ENCODE results near the gene TNS2. TPM values are rescaled to one million over a fixed set of nuclear protein-coding genes. Genes with fewer than 3 reads are reported as not detected.
A peak's percentile ranks its signal among the peaks of the same experiment; 100 is the strongest.

TNS2 gene
- total and polyA plus RNA-seq, 9 donors = 49.3 to 119 (median 99.0) TPM

DNA sequence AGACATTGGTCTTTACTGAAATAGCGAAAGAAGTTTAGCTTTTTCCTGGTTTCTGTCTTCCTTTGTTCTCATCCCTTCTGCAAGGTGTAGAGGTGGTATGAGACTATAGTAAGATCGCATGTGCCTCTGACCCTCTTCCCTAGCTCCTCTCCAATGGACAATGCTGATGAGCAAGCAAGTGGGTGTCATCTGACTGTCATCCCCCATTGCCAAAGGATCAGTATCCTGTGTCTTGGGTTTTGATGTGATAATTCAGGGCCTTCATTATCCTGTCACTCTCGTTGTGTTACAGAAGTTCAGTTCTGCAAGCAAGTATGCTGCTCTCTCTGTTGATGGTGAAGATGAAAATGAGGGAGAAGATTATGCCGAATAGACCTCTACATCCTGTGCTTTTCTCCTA lies 10.0 kb upstream of the TNS2 start:
- Histone ChIP-seq H3K9me3 (replicated peaks; ENCODE audit: control insufficient read depth, low read depth, low read length) (no peaks in the 10 kb centered on the region), H3K4me1 (ENCODE audit: control insufficient read depth, insufficient read depth, low read length) (peaks cover 24% of the 10 kb centered on the region), H3K4me3 (ENCODE audit: low read length) (no peak overlapping the region), H3K27ac (ENCODE audit: low read length) (no peak overlapping the region), H3K27me3 (ENCODE audit: control insufficient read depth, insufficient read depth, low read length) (no peaks in the 10 kb centered on the region), H3K36me3 (ENCODE audit: control insufficient read depth, insufficient read depth, low read length) (peaks cover 64% of the 10 kb centered on the region)
- DNase-seq = no peak
- WGBS (ENCODE audit: insufficient coverage) = 100% methylated on average over 1 of the region's 4 CpGs

DNA sequence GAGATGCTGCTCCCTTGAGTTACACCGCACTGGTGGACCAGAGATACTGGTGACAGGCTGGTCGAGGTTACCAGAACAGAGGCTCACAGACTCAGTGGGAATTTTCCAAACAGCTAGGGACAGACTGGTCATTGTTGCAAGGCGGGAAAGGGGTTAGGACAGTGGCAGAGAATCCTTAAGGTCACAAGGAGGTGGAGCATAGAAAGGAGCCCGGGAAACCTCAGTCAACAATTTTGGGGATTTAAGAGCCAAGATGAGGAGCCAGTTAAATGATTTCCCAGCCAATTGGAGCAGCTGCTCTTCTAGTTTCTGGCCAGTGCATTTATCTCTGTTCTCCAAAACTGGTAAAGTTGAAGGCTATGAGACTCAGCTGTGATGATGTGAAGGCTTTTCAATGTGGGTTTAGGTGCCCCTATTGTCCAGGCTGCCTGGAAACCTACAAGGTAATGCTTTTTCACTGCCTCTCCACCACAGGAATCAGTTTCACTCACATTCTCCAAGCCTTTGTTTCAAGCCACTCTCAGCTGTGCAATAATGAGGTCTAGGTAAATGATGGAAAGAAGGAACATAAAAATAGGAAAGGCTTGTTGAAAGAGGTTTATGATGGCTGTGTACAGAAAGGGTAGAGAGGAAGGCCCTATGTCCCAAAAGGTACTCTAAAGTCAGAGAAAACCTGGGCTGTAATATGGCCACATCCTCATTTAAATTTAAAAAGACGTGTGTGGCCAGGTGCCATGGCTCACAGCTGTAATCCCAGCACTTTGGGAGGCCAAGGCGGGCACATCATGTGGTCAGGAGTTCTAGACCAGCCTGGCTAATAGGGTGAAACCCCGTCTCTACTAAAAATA lies 7.0 kb upstream of the TNS2 start:
- Histone ChIP-seq H3K9me3 (replicated peaks; ENCODE audit: control insufficient read depth, low read depth, low read length) (no peaks in the 10 kb centered on the region), H3K4me1 (ENCODE audit: control insufficient read depth, insufficient read depth, low read length) (peaks cover 45% of the 10 kb centered on the region), H3K27me3 (ENCODE audit: control insufficient read depth, insufficient read depth, low read length) (no peaks in the 10 kb centered on the region), H3K27ac (ENCODE audit: low read length) (peak overlapping the region; percentile 98), H3K4me3 (ENCODE audit: low read length) (no peak overlapping the region), H3K36me3 (ENCODE audit: control insufficient read depth, insufficient read depth, low read length) (peaks cover 36% of the 10 kb centered on the region)
- 41% methylated on average over 4 of the region's 7 CpGs for WGBS (ENCODE audit: insufficient coverage)
- peak; percentile 41 for DNase-seq

DNA sequence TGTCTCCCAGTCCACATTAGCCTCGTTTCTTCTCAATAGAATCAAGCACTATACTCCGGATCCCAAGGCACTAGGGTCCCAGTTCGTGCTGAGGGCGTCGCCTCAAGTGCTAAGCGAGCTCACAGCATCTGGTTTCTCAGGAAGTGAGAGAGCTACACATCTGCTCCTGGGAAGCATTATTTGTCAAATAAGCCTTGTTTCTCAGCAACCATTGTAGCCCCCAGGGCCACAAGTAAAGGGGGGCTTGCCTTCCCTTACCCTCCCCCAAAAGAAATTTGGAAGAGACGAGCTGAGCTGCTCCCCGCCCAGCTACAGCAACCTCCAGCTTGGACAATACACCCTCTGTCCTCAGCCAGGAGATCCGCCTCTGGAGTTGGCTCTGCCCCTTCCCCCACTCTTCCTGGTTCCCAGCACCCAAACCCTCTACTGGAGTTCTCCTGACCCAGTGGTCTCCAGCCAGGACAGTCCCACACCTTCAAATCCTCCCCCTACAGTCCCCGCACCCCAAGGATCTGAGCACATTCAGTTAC lies 5.7 kb upstream of the TNS2 start:
- Histone ChIP-seq H3K4me3 (ENCODE audit: low read length) (peak overlapping the region; percentile 6), H3K9me3 (replicated peaks; ENCODE audit: control insufficient read depth, low read depth, low read length) (no peaks in the 10 kb centered on the region), H3K27me3 (ENCODE audit: control insufficient read depth, insufficient read depth, low read length) (no peaks in the 10 kb centered on the region), H3K27ac (ENCODE audit: low read length) (peak overlapping the region; percentile 98), H3K4me1 (ENCODE audit: control insufficient read depth, insufficient read depth, low read length) (peaks cover 58% of the 10 kb centered on the region), H3K36me3 (ENCODE audit: control insufficient read depth, insufficient read depth, low read length) (peaks cover 23% of the 10 kb centered on the region)
- peak; percentile 97 for DNase-seq
- WGBS (ENCODE audit: insufficient coverage) = 7% methylated on average over 5 of the region's 10 CpGs

DNA sequence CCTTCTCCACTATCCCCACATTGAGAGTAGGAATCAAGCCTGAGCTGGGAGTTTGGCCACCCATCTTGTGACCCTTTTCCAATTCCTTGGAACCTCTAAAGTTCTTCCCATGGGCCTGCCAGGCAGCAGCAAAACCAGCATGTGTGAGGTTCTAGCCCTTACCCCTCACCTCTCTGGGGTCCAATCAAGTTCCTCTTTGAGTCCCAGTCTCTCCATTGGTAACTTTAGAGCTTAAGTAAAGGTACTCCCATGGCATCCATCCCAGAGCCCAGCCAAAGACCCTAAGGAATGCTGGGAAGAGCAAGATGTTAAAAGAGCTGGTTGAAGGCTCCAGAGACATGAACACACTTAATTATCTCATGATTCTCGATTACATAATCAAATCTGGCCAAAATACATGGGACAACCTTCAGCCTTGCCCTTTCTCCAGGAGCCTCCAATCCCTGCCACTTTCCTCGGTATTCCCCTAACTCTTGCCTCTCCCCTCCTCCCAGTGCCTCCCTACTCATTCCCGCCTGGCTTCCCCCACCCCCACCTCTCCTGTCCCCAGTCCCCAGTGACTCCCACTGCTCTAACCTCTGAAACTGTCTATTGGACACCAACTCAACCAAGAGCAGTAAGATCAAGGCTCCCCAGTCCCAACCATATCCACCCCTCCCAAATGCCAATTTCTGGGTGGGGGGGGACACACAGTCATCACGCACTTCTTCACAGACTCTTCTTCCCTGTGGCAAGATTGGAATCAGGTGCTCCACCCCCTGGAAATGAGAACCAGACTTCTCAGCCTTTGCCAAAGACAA lies 4.8 kb upstream of the TNS2 start:
- H3K9me3 ChIP-seq (replicated peaks; ENCODE audit: control insufficient read depth, low read depth, low read length) = no peaks in the 10 kb centered on the region
- no peaks in the 10 kb centered on the region for H3K27me3 ChIP-seq (ENCODE audit: control insufficient read depth, insufficient read depth, low read length)
- H3K27ac ChIP-seq (ENCODE audit: low read length) = peak overlapping the region; percentile 98
- 67% methylated on average over 3 of the region's 4 CpGs for WGBS (ENCODE audit: insufficient coverage)
- peaks cover 13% of the 10 kb centered on the region for H3K36me3 ChIP-seq (ENCODE audit: control insufficient read depth, insufficient read depth, low read length)
- H3K4me1 ChIP-seq (ENCODE audit: control insufficient read depth, insufficient read depth, low read length) = peaks cover 68% of the 10 kb centered on the region
- H3K4me3 ChIP-seq (ENCODE audit: low read length) = no peak overlapping the region
- peak; percentile 49 for DNase-seq

DNA sequence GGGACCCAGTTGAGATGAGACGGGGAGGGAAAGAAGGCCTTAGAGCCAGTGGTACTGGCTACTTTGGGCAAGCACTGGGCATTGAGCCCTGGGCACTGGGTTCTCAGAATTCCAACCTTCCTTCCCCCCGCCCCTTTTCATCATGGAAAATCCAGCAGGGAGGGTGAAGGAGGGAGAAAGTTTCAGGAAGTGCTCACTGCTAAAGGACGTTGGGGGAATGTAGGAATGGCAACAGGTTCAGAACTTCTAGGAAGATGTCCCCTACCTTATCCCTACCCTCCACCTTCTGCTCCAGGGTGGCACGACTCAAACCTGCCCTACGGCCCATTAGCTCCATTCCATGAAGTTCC lies 4.2 kb upstream of the TNS2 start:
- Histone ChIP-seq H3K4me3 (ENCODE audit: low read length) (peak overlapping the region; percentile 73), H3K4me1 (ENCODE audit: control insufficient read depth, insufficient read depth, low read length) (peaks cover 73% of the 10 kb centered on the region), H3K27me3 (ENCODE audit: control insufficient read depth, insufficient read depth, low read length) (no peaks in the 10 kb centered on the region), H3K36me3 (ENCODE audit: control insufficient read depth, insufficient read depth, low read length) (peaks cover 13% of the 10 kb centered on the region), H3K27ac (ENCODE audit: low read length) (peak overlapping the region; percentile 98), H3K9me3 (replicated peaks; ENCODE audit: control insufficient read depth, low read depth, low read length) (no peaks in the 10 kb centered on the region)
- peak; percentile 85 for DNase-seq
- no CpG with 5 or more reads among the region's 5 CpGs for WGBS (ENCODE audit: insufficient coverage)

DNA sequence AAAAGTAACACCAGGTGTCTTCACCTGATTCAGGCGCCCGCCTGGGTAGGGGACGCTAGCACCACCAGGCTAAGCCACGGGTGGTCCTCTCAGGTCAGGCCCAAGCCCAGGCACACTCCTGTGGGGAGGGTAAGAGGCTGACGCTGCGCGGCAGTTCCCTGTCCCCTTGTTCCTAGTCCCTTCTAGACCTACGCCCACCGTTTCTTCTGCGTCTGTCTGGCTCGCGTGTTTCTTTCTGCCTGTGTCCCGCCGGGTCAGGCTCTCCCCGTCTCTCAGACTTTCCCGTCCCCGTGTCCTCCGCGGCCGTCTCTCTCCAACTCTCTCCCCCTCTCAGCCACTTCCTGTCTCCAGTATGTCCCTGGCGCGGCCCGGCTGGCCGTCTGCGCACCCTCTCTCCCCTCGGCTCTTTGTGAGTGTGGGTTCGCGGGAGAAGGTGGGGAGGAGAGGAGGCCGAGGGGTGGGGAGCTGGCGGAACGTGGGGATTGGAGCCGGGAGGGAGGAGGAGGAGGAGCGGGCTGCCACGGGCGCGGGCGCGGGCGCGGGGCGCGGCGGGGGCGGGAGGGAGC lies 3.1 kb upstream of the TNS2 start:
- WGBS (ENCODE audit: insufficient coverage) = under 1% methylated on average over 27 of the region's 44 CpGs
- Histone ChIP-seq H3K9me3 (replicated peaks; ENCODE audit: control insufficient read depth, low read depth, low read length) (no peaks in the 10 kb centered on the region), H3K4me3 (ENCODE audit: low read length) (peak overlapping the region; percentile 73), H3K27me3 (ENCODE audit: control insufficient read depth, insufficient read depth, low read length) (no peaks in the 10 kb centered on the region), H3K36me3 (ENCODE audit: control insufficient read depth, insufficient read depth, low read length) (peaks cover 18% of the 10 kb centered on the region), H3K4me1 (ENCODE audit: control insufficient read depth, insufficient read depth, low read length) (peaks cover 84% of the 10 kb centered on the region), H3K27ac (ENCODE audit: low read length) (peak overlapping the region; percentile 98)
- peak; percentile 95 for DNase-seq

DNA sequence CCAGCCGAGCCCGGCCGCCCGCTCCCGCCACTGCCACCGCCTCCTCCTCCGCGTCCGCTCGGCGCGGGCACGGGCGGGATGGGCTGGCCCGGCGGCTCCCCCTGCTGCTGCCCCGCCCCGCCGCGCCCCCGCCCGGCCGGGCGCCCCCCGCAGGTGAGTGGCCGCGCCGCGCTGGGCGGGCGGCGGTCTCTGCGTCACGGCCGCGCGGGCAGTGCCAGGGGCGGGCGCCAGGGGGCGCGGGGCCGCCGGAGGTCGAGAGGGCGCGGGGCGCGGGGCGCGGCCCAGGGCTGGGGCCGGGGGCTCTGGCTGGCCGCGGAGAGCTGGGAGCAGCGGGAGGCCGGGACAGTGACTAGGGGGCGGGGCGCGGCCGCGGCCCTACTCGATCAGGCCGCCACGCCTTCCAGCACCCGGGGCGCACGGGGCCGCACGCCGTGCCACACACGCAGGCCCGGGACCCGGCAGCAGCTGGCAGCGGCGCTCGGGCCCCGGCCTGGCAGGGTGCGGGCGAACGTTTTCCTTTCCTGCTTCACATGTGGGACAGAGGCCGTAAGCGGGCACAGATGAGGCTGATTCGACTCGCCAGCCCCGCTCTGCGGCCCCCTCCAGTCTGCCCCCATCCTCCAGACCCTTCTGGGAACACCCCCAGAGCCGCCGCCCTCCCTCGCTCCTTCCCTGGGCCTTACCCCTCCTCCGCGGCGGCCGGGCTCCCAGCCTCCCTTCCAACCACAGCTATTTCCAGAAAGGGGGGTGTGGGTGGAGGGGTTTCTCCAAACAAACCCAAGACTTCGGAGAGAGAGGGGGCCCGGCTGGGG lies 2.4 kb upstream of the TNS2 start:
- WGBS (ENCODE audit: insufficient coverage) = 1% methylated on average over 81 of the region's 94 CpGs
- Histone ChIP-seq H3K27ac (ENCODE audit: low read length) (peak overlapping the region; percentile 99), H3K27me3 (ENCODE audit: control insufficient read depth, insufficient read depth, low read length) (no peaks in the 10 kb centered on the region), H3K4me3 (ENCODE audit: low read length) (peak overlapping the region; percentile 73), H3K4me1 (ENCODE audit: control insufficient read depth, insufficient read depth, low read length) (peaks cover 90% of the 10 kb centered on the region), H3K36me3 (ENCODE audit: control insufficient read depth, insufficient read depth, low read length) (peaks cover 24% of the 10 kb centered on the region), H3K9me3 (replicated peaks; ENCODE audit: control insufficient read depth, low read depth, low read length) (no peaks in the 10 kb centered on the region)
- peak; percentile 93 for DNase-seq

DNA sequence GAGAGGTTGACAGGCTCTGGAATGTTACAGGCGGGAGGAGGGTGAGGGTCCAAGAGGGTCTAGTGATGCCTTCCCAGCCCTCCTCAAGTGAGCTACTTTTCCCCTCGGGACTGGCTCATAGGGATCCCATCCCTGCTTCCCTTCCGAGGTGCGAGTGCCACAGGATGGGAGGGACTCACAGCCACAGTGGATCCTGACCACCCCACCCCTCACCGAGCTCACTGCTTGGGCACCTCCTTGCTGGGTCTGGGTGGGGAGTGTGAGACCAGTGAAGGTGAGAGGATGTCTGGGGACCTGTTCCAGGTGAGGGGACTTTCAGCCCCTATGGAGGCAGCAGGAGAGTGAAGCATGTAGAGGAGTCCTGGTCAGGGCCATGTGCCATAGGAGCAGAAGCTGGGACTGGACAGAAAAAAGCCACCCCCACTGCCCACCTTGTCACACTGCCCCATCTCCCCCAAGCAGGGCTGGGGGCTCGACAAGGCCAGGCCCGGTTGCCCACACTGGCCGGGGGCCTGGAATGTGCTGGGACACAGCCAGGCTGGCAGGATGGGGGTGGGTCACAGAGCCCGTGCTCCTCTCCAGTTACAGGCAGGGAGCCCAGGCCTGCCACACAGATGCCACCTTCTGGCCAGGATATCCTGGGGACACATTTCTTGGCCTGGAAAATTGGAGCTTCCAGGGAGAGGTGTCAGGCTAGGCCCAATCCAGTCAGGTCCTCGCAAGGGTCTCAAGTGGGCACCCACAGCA lies 1.7 kb upstream of the TNS2 start:
- Histone ChIP-seq H3K36me3 (ENCODE audit: control insufficient read depth, insufficient read depth, low read length) (peaks cover 19% of the 10 kb centered on the region), H3K4me3 (ENCODE audit: low read length) (peak overlapping the region; percentile 73), H3K27ac (ENCODE audit: low read length) (peak overlapping the region; percentile 99), H3K9me3 (replicated peaks; ENCODE audit: control insufficient read depth, low read depth, low read length) (no peaks in the 10 kb centered on the region), H3K4me1 (ENCODE audit: control insufficient read depth, insufficient read depth, low read length) (peaks cover 92% of the 10 kb centered on the region), H3K27me3 (ENCODE audit: control insufficient read depth, insufficient read depth, low read length) (no peaks in the 10 kb centered on the region)
- 0% methylated on average over 2 of the region's 10 CpGs for WGBS (ENCODE audit: insufficient coverage)
- peak; percentile 83 for DNase-seq

DNA sequence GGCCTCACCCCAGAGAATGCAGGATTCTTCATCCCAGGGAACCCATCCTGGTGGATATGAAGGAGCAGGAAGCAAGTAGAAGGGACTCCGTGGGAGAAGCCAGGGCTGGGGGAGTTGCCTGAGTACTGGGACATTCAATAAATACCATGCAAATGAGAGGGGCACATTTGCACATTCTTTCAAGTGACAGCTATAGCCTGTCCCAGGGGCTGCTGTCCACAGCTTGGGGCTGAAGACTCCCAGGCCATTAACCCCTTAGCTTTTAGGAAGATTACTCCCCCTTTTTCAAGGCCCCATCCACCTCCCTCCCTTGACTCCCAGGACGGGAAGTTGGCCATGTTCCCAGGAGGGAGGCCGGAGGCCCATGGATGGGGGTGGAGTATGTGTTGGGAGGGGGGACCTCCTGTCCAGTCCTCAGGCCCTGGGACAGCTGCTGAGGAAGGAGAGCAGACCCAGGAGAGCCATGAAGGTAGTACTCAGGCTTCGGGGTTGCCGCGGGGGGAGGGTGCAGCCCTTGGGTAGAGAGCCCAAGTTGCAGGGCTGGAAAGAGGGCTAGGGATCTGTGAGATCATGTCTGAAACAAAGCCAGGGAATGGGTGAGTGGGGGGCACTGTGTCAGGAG lies 974 bp upstream of the TNS2 start:
- peak overlapping the region; percentile 99 for H3K27ac ChIP-seq (ENCODE audit: low read length)
- peak; percentile 91 for DNase-seq
- H3K9me3 ChIP-seq (replicated peaks; ENCODE audit: control insufficient read depth, low read depth, low read length) = no peaks in the 10 kb centered on the region
- 2% methylated on average over 5 of the region's 6 CpGs for WGBS (ENCODE audit: insufficient coverage)
- peaks cover 92% of the 10 kb centered on the region for H3K4me1 ChIP-seq (ENCODE audit: control insufficient read depth, insufficient read depth, low read length)
- H3K27me3 ChIP-seq (ENCODE audit: control insufficient read depth, insufficient read depth, low read length) = no peaks in the 10 kb centered on the region
- H3K4me3 ChIP-seq (ENCODE audit: low read length) = peak overlapping the region; percentile 73
- H3K36me3 ChIP-seq (ENCODE audit: control insufficient read depth, insufficient read depth, low read length) = peaks cover 20% of the 10 kb centered on the region

Measured in muscle of leg (tissue), 11 donors.